ENCODE results near the gene FBXO31. TPM values are rescaled to one million over a fixed set of nuclear protein-coding genes. Genes with fewer than 3 reads are reported as not detected.

The FBXO31 gene
- total RNA-seq, 1 donor from 2014 or later = 21.6 TPM

DNA sequence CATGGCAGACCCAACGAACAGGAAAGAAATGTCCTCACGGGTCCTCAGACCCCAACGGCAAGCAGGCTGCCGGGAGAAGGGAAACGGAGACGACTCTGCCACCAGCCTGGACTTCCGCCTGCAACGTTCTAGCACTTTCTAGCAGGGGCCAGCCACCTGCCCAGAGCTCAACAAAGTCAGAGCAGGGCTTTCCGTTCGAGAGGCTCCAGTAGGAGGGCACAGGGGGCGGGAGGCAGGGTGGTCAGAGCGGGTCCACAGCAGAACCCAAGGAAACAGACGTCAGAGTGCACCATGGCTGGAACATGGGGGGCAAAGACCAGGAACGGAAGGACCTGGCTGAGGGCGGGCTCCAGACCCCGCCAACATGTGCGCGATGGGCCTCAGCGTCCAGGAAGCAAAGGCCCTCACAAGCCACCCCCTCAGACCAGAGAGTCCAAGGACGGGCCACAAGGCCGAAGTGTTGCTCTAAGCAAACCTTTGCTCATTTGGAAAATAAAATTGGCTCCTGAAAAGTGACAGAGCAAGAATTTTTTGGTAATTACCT lies 37.0 kb downstream of the FBXO31 start:
- no peak overlapping the region for H3K4me3 Mint-ChIP-seq (ENCODE audit: low read depth)
- H3K9me3 Mint-ChIP-seq (ENCODE audit: low read depth) = no peaks in the 10 kb centered on the region
- DNase-seq (ENCODE audit: low spot score, unreplicated experiment) = no peak
- no peak overlapping the region for H3K27ac Mint-ChIP-seq
- no peaks in the 10 kb centered on the region for H3K27me3 Mint-ChIP-seq
- no peaks in the 10 kb centered on the region for H3K4me1 Mint-ChIP-seq (ENCODE audit: low read depth)
- TF ChIP-seq, protein P1, sequence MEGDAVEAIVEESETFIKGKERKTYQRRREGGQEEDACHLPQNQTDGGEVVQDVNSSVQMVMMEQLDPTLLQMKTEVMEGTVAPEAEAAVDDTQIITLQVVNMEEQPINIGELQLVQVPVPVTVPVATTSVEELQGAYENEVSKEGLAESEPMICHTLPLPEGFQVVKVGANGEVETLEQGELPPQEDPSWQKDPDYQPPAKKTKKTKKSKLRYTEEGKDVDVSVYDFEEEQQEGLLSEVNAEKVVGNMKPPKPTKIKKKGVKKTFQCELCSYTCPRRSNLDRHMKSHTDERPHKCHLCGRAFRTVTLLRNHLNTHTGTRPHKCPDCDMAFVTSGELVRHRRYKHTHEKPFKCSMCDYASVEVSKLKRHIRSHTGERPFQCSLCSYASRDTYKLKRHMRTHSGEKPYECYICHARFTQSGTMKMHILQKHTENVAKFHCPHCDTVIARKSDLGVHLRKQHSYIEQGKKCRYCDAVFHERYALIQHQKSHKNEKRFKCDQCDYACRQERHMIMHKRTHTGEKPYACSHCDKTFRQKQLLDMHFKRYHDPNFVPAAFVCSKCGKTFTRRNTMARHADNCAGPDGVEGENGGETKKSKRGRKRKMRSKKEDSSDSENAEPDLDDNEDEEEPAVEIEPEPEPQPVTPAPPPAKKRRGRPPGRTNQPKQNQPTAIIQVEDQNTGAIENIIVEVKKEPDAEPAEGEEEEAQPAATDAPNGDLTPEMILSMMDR (IDR thresholded peaks at IDR 0.05; ENCODE audit: unreplicated experiment) = no peak
- H3K36me3 Mint-ChIP-seq (ENCODE audit: insufficient read depth) = peaks cover 4% of the 10 kb centered on the region

DNA sequence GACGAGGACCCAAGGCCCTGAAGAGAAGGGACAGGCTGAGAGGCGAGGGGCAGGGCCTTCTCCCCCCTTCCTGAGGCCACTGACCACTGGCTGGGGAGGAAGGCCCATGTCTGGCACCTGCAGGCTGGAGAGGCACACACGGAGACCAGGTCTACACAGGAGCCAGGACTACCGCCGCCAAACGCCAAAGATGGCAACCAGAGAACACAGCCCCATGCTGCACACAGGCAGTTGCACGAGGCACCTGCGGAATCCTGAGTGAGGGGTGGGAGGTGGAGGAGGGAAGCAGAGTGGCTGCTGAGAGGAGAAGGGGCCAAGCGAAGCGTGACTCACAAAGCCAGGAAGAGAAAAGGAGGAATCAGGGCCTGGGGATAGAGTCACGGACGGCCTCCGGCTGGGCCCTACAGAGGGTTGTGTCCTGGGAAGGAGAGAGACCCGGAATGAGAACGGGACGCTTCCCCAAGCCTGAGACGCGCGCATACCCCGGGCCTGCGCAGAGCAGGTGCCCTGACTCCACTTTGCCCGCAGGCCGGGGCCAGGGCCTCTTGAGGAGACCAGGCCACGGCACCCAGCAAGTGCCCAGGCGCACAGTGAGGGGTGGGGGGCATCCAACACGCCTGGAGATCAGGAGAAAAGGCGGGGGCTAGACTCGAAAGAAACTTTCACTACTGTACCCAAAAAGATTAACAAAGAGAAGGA lies 37.7 kb downstream of the FBXO31 start:
- no peaks in the 10 kb centered on the region for H3K9me3 Mint-ChIP-seq (ENCODE audit: low read depth)
- no peaks in the 10 kb centered on the region for H3K4me1 Mint-ChIP-seq (ENCODE audit: low read depth)
- no peaks in the 10 kb centered on the region for H3K27me3 Mint-ChIP-seq
- H3K36me3 Mint-ChIP-seq (ENCODE audit: insufficient read depth) = peaks cover 4% of the 10 kb centered on the region
- DNase-seq (ENCODE audit: low spot score, unreplicated experiment) = no peak
- TF ChIP-seq, protein P1 (IDR thresholded peaks at IDR 0.05; ENCODE audit: unreplicated experiment) = no peak
- H3K27ac Mint-ChIP-seq = peak overlapping the region; percentile 56
- no peak overlapping the region for H3K4me3 Mint-ChIP-seq (ENCODE audit: low read depth)

DNA sequence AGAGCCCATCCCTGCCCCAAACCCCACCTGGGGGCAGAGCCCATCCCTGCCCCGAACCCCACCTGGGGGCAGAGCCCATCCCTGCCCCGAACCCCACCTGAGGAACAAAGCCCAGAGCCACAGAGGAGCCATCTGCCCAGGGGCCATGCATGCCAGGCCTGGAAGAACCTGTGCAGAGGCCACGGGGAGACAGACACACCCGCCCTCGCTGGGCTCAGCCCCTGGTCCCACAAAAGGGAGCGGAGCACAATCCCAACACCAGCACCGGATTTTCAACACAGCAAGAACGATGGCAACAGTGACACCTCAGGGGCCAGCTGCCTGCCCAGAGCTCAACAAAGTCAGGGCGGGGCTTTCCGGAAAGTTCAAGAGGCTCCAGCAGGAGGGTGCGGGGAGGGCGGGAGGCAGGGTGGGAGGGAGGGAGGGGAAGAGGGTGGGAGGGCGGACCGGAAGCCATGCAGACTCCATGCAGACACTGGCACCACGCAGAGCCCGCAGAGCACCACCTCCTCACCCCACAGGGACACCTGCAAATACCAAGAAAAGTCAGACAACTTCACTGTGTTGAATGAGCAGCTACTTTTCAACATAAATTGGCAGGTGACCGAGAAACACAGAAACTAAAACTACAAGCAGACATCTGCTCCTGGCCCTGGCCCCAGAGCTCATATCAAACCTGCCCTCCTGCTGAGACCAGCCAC lies 38.5 kb downstream of the FBXO31 start:
- DNase-seq (ENCODE audit: low spot score, unreplicated experiment) = no peak
- Mint-ChIP-seq H3K4me1 (ENCODE audit: low read depth) (no peaks in the 10 kb centered on the region), H3K27me3 (no peaks in the 10 kb centered on the region), H3K27ac (no peak overlapping the region), H3K9me3 (ENCODE audit: low read depth) (no peaks in the 10 kb centered on the region), H3K4me3 (ENCODE audit: low read depth) (no peak overlapping the region), H3K36me3 (ENCODE audit: insufficient read depth) (peaks cover 6% of the 10 kb centered on the region)
- TF ChIP-seq, protein P1 (IDR thresholded peaks at IDR 0.05; ENCODE audit: unreplicated experiment) = no peak

DNA sequence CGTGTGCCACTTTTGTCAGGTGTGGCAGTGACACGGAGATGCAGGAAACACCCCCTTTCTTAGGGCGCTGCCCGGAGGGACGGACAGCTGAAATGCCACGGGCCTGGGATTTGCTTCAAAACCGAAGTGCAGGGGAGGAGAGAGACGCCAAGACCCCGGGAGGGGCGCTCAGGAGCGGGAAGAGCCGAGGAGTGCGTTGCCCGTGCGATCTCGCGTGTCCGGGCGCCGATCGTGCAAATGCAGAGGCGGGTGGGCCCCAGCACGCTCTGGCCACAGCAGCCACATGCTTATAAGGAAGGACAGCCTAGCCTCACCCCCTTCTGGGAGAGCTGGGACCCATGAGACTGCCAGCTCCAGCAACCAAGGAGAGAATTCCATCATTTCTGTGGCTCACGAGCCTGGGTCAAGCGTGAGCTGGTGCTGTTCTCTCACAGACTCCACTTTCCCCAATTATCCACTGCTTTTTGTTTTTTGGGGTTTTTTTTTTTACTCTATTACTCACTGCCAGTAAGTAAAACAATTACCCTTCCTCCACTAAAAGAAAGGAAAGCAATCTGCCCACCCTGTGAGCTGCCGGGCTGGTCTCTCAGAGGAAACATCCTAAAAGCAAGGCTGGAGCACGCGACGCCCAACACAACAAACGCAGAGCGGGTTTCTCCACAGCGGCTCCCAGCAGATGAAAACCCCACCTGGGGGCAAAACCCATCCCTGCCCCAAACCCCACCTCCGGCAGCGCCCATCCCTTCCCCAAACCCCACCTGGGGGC lies 39.2 kb downstream of the FBXO31 start:
- Mint-ChIP-seq H3K36me3 (ENCODE audit: insufficient read depth) (peaks cover 6% of the 10 kb centered on the region), H3K4me1 (ENCODE audit: low read depth) (no peaks in the 10 kb centered on the region), H3K9me3 (ENCODE audit: low read depth) (no peaks in the 10 kb centered on the region), H3K27me3 (no peaks in the 10 kb centered on the region), H3K27ac (no peak overlapping the region), H3K4me3 (ENCODE audit: low read depth) (no peak overlapping the region)
- no peak for DNase-seq (ENCODE audit: low spot score, unreplicated experiment)
- TF ChIP-seq, protein P1 (IDR thresholded peaks at IDR 0.05; ENCODE audit: unreplicated experiment) = no peak

DNA sequence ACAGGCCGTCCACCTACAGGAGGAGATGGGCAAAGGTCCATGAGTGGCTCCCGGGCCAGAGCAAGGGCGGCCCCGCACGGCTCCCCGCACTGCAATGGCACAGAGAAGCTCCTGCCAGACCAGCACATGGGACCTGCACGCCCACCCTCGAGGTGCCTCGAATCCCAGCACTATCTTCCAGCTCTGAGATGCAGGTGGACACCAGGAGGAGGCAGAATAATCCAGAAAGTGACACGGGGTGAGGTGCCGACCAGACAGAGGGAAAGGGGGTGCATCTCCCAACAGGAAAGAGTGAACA lies 39.9 kb downstream of the FBXO31 start:
- Mint-ChIP-seq H3K27me3 (no peaks in the 10 kb centered on the region), H3K9me3 (ENCODE audit: low read depth) (no peaks in the 10 kb centered on the region), H3K36me3 (ENCODE audit: insufficient read depth) (peaks cover 10% of the 10 kb centered on the region), H3K4me1 (ENCODE audit: low read depth) (no peaks in the 10 kb centered on the region), H3K4me3 (ENCODE audit: low read depth) (no peak overlapping the region), H3K27ac (no peak overlapping the region)
- no peak for DNase-seq (ENCODE audit: low spot score, unreplicated experiment)
- TF ChIP-seq, protein P1 (IDR thresholded peaks at IDR 0.05; ENCODE audit: unreplicated experiment) = no peak

Measured in progenitor cell of endocrine pancreas (in vitro differentiated cells).